ENCODE results near the gene POC1B.

- TF ChIP-seq POLR2A (IDR thresholded peaks at IDR 0.05), result no peak
- no peak for TF ChIP-seq CTCF (IDR thresholded peaks at IDR 0.05 in 8 of 11, conservative IDR thresholded peaks at IDR 0.05 in 3 of 11)
These were observed 18.9 kb upstream of the POC1B start for GRCh38 chr12:89544681-89545184.
